Neural progenitor cell (in vitro differentiated cells): ENCODE data around the gene CCT7. TPM values are rescaled to one million over a fixed set of nuclear protein-coding genes. Genes with fewer than 3 reads are reported as not detected.

ENCODE experiments used
- DNase-seq: peaks from one replicate; pipeline ENCODE4 v3.0.0-alpha.2; 2016; ENCODE audit warnings: low spot score
- H2AFZ ChIP-seq: fragments of 200-600 bp; sonication (generic); replicated peaks from 2 replicates; pipeline ENCODE4 v1.6.1; 2016; ENCODE audit warnings: antibody characterized with exemption
- H3F3A ChIP-seq: fragments of 200-600 bp; sonication (generic); 2 replicates; pipeline ENCODE4 v1.6.1; 2016; ENCODE audit warnings: antibody characterized with exemption, low read depth
- H3K27ac ChIP-seq: fragments of 200-600 bp; sonication (generic); 2 replicates; pipeline ENCODE4 v1.5.1; 2016; ENCODE audit warnings: mild to moderate bottlenecking
- H3K27me3 ChIP-seq: fragments of 200-600 bp; sonication (generic); 2 replicates; pipeline ENCODE4 v1.6.1; 2016; ENCODE audit warnings: mild to moderate bottlenecking, moderate library complexity
- H3K36me3 ChIP-seq: fragments of 200-600 bp; sonication (generic); 2 replicates; pipeline ENCODE4 v1.5.1; 2016
- H3K4me1 ChIP-seq: fragments of 200-600 bp; sonication (generic); 2 replicates; pipeline ENCODE4 v1.6.1; 2016; ENCODE audit warnings: mixed run types
- H3K4me2 ChIP-seq: fragments of 200-600 bp; sonication (generic); 2 replicates; pipeline ENCODE4 v1.6.1; 2016
- H3K4me3 ChIP-seq: fragments of 200-600 bp; sonication (generic); 2 replicates; pipeline ENCODE4 v1.5.1; 2016
- H3K79me2 ChIP-seq: fragments of 200-600 bp; sonication (generic); 2 replicates; pipeline ENCODE4 v1.6.1; 2016; ENCODE audit warnings: low read depth
- H3K9ac ChIP-seq: fragments of 200-600 bp; sonication (generic); 2 replicates; pipeline ENCODE4 v1.6.1; 2016
- H3K9me3 ChIP-seq: fragments of 200-600 bp; sonication (generic); 2 replicates; pipeline ENCODE4 v1.5.1; 2016; ENCODE audit warnings: low read depth
- H4K20me1 ChIP-seq: fragments of 200-600 bp; sonication (generic); 2 replicates; pipeline ENCODE4 v1.6.1; 2016; ENCODE audit warnings: low read depth
- H3K27ac Mint-ChIP-seq: 3 replicates; pipeline ENCODE4 v1.8.0; 2021; ENCODE audit warnings: mixed read lengths
- H3K27me3 Mint-ChIP-seq: 2 replicates; pipeline ENCODE4 v1.8.0; 2022; ENCODE audit warnings: low read depth, mild to moderate bottlenecking, inconsistent platforms, moderate library complexity, mixed read lengths; ENCODE audit not compliant: insufficient read depth
- H3K36me3 Mint-ChIP-seq: 3 replicates; pipeline ENCODE4 v1.8.0; 2021; ENCODE audit warnings: mixed read lengths
- H3K4me1 Mint-ChIP-seq: 3 replicates; pipeline ENCODE4 v1.8.0; 2021; ENCODE audit warnings: mixed read lengths
- H3K4me3 Mint-ChIP-seq: 3 replicates; pipeline ENCODE4 v1.8.0; 2021; ENCODE audit warnings: mild to moderate bottlenecking, moderate library complexity, mixed read lengths
- H3K9me3 Mint-ChIP-seq: 3 replicates; pipeline ENCODE4 v1.8.0; 2020; ENCODE audit warnings: mixed read lengths
- CTCF ChIP-seq: fragments of 200-600 bp; sonication (generic); IDR thresholded peaks from 2 replicates; pipeline ENCODE4 v1.5.1; 2017; ENCODE audit warnings: antibody characterized with exemption, mild to moderate bottlenecking
- EZH2 ChIP-seq: fragments of 200-600 bp; sonication (generic); IDR thresholded peaks from 2 replicates; pipeline ENCODE4 v1.6.1; 2017; ENCODE audit warnings: antibody characterized with exemption, mild to moderate bottlenecking, moderate library complexity
- EZH2phosphoT487 ChIP-seq: fragments of 200-600 bp; sonication (generic); IDR thresholded peaks from 2 replicates; pipeline ENCODE4 v1.6.1; 2017; ENCODE audit warnings: antibody characterized with exemption
- total RNA-seq: library from RNA; depleted of rRNA; stranded (reverse); fragments of >200 nt; gene quantifications from 2 replicates; pipeline ENCODE4 v1.2.3, GENCODE V29; 2015; ENCODE audit warnings: low replicate concordance

CCT7 gene
- total RNA-seq, 1 donor from 2014 or later: 456 TPM

GRCh38 chr2:73264783-73265182 is 30.7 kb downstream of the CCT7 start:
- Histone ChIP-seq H3K4me2 (no peak overlapping the region), H3K27ac (no peak overlapping the region), H3K4me1 (no peaks in the 10 kb centered on the region), H3F3A (peaks cover 3% of the 10 kb centered on the region), H3K4me3 (no peak overlapping the region), H4K20me1 (peaks cover 20% of the 10 kb centered on the region), H3K36me3 (no peaks in the 10 kb centered on the region), H3K27me3 (peaks cover 28% of the 10 kb centered on the region), H2AFZ (no peak overlapping the region), H3K9me3 (no peaks in the 10 kb centered on the region), H3K9ac (no peak overlapping the region), H3K79me2 (no peaks in the 10 kb centered on the region)
- no peaks in the 10 kb centered on the region for H3K36me3 Mint-ChIP-seq
- no peak for DNase-seq
- no peak overlapping the region for H3K4me3 Mint-ChIP-seq
- H3K9me3 Mint-ChIP-seq: no peaks in the 10 kb centered on the region
- H3K27me3 Mint-ChIP-seq: peaks cover 23% of the 10 kb centered on the region
- no peak for TF ChIP-seq EZH2
- H3K27ac Mint-ChIP-seq: no peak overlapping the region
- peaks cover 4% of the 10 kb centered on the region for H3K4me1 Mint-ChIP-seq

- H3K27me3 Mint-ChIP-seq: peaks cover 30% of the 10 kb centered on the region
- Histone ChIP-seq H3K4me1 (no peaks in the 10 kb centered on the region), H3K4me2 (no peak overlapping the region), H3F3A (peaks cover 8% of the 10 kb centered on the region), H3K79me2 (no peaks in the 10 kb centered on the region), H3K27ac (no peak overlapping the region), H2AFZ (no peak overlapping the region), H3K4me3 (no peak overlapping the region), H3K9ac (no peak overlapping the region), H3K27me3 (peaks cover 35% of the 10 kb centered on the region), H3K9me3 (no peaks in the 10 kb centered on the region), H3K36me3 (no peaks in the 10 kb centered on the region), H4K20me1 (peaks cover 17% of the 10 kb centered on the region)
- no peak overlapping the region for H3K4me3 Mint-ChIP-seq
- DNase-seq: no peak
- H3K27ac Mint-ChIP-seq: no peak overlapping the region
- H3K9me3 Mint-ChIP-seq: no peaks in the 10 kb centered on the region
- TF ChIP-seq EZH2phosphoT487 (no peak), CTCF (no peak), EZH2 (no peak)
- no peaks in the 10 kb centered on the region for H3K36me3 Mint-ChIP-seq
- H3K4me1 Mint-ChIP-seq: peaks cover 4% of the 10 kb centered on the region
These were observed 31.4 kb downstream of the CCT7 start for GRCh38 chr2:73265298-73266060.

- peaks cover 17% of the 10 kb centered on the region for H4K20me1 ChIP-seq
- H3K27me3 Mint-ChIP-seq: peaks cover 33% of the 10 kb centered on the region
- H3K9me3 ChIP-seq: no peaks in the 10 kb centered on the region
- no peak overlapping the region for H3K27ac Mint-ChIP-seq
- no peaks in the 10 kb centered on the region for H3K36me3 ChIP-seq
- H3K4me3 ChIP-seq: no peak overlapping the region
- no peak overlapping the region for H2AFZ ChIP-seq
- DNase-seq: no peak
- peaks cover 40% of the 10 kb centered on the region for H3K27me3 ChIP-seq
- peaks cover 4% of the 10 kb centered on the region for H3K9me3 Mint-ChIP-seq
- peaks cover 4% of the 10 kb centered on the region for H3K4me1 Mint-ChIP-seq
- no peak overlapping the region for H3K4me3 Mint-ChIP-seq
- no peaks in the 10 kb centered on the region for H3K4me1 ChIP-seq
- H3K36me3 Mint-ChIP-seq: no peaks in the 10 kb centered on the region
- H3K27ac ChIP-seq: no peak overlapping the region
- no peak overlapping the region for H3K9ac ChIP-seq
- TF ChIP-seq EZH2phosphoT487: no peak
- no peak for TF ChIP-seq EZH2
- no peak for TF ChIP-seq CTCF
- no peaks in the 10 kb centered on the region for H3K79me2 ChIP-seq
- H3K4me2 ChIP-seq: no peak overlapping the region
- H3F3A ChIP-seq: peaks cover 8% of the 10 kb centered on the region
These were observed 32.2 kb downstream of the CCT7 start for GRCh38 chr2:73266061-73266901.
